Measurements from ENCODE around the gene MEA1. TPM values are rescaled to one million over a fixed set of nuclear protein-coding genes. Genes with fewer than 3 reads are reported as not detected.

MEA1 gene
- total and polyA plus RNA-seq, 5 donors from 2014 or later, result 27.6 to 121 (median 76.1) TPM

- no peak overlapping the region for H3K27ac ChIP-seq (ENCODE audit: insufficient read depth, low read length, poor library complexity, severe bottlenecking)
- H3K9me3 Mint-ChIP-seq, result no peaks in the 10 kb centered on the region
- H3K4me1 ChIP-seq (ENCODE audit: control insufficient read depth, insufficient read depth, low read length, poor library complexity, severe bottlenecking), result no peaks in the 10 kb centered on the region
- H3K36me3 Mint-ChIP-seq, result peaks cover 35% of the 10 kb centered on the region
- H3K27ac Mint-ChIP-seq, result peak overlapping the region in 1 of 3 donors; percentile 86
- no peak for DNase-seq
- H3K36me3 ChIP-seq (ENCODE audit: control insufficient read depth, insufficient read depth, low read length), result peaks cover 34% of the 10 kb centered on the region
- H3K4me3 ChIP-seq (ENCODE audit: low read depth, low read length), result no peak overlapping the region
- ATAC-seq (ENCODE audit: low read depth in 2 of 2), result no peak
- H3K27me3 Mint-ChIP-seq, result no peaks in the 10 kb centered on the region
- no peak overlapping the region for H3K4me3 Mint-ChIP-seq
- H3K4me1 Mint-ChIP-seq, result peaks cover 0 to 7% (median 1%) of the 10 kb centered on the region in 4 donors
- no peaks in the 10 kb centered on the region for H3K27me3 ChIP-seq (ENCODE audit: control insufficient read depth, insufficient read depth, low read length)
- H3K9me3 ChIP-seq (ENCODE audit: control insufficient read depth in 2 of 2, low read length in 2 of 2), result no peaks in the 10 kb centered on the region
Measured at GRCh38 chr6:43037197-43037596, 23.5 kb upstream of the MEA1 start.

GRCh38 chr6:43036712-43037111, 23.0 kb upstream of the MEA1 start:
- peaks cover 0 to 5% (median 1%) of the 10 kb centered on the region in 4 donors for H3K4me1 Mint-ChIP-seq
- peaks cover 36% of the 10 kb centered on the region for H3K36me3 Mint-ChIP-seq
- H3K4me3 Mint-ChIP-seq, result no peak overlapping the region
- DNase-seq (no peak), ATAC-seq (ENCODE audit: low read depth in 2 of 2) (no peak)
- H3K27me3 Mint-ChIP-seq, result no peaks in the 10 kb centered on the region
- Histone ChIP-seq H3K4me1 (ENCODE audit: control insufficient read depth, insufficient read depth, low read length, poor library complexity, severe bottlenecking) (no peaks in the 10 kb centered on the region), H3K4me3 (ENCODE audit: low read depth, low read length) (no peak overlapping the region), H3K27ac (ENCODE audit: insufficient read depth, low read length, poor library complexity, severe bottlenecking) (no peak overlapping the region), H3K36me3 (ENCODE audit: control insufficient read depth, insufficient read depth, low read length) (peaks cover 35% of the 10 kb centered on the region), H3K9me3 (ENCODE audit: control insufficient read depth in 2 of 2, low read length in 2 of 2) (no peaks in the 10 kb centered on the region), H3K27me3 (ENCODE audit: control insufficient read depth, insufficient read depth, low read length) (no peaks in the 10 kb centered on the region)
- H3K27ac Mint-ChIP-seq, result no peak overlapping the region
- H3K9me3 Mint-ChIP-seq, result no peaks in the 10 kb centered on the region

GRCh38 chr6:43035495-43036194, 21.9 kb upstream of the MEA1 start:
- Mint-ChIP-seq H3K36me3 (peaks cover 34% of the 10 kb centered on the region), H3K4me1 (peaks cover 0 to 5% (median 1%) of the 10 kb centered on the region in 4 donors), H3K27ac (no peak overlapping the region), H3K27me3 (no peaks in the 10 kb centered on the region), H3K4me3 (no peak overlapping the region), H3K9me3 (no peaks in the 10 kb centered on the region)
- DNase-seq (no peak), ATAC-seq (ENCODE audit: low read depth in 2 of 2) (no peak)
- Histone ChIP-seq H3K4me3 (ENCODE audit: low read depth, low read length) (no peak overlapping the region), H3K36me3 (ENCODE audit: control insufficient read depth, insufficient read depth, low read length) (peaks cover 36% of the 10 kb centered on the region), H3K27ac (ENCODE audit: insufficient read depth, low read length, poor library complexity, severe bottlenecking) (no peak overlapping the region), H3K27me3 (ENCODE audit: control insufficient read depth, insufficient read depth, low read length) (no peaks in the 10 kb centered on the region), H3K4me1 (ENCODE audit: control insufficient read depth, insufficient read depth, low read length, poor library complexity, severe bottlenecking) (no peaks in the 10 kb centered on the region), H3K9me3 (ENCODE audit: control insufficient read depth in 2 of 2, low read length in 2 of 2) (no peaks in the 10 kb centered on the region)

- DNase-seq, result no peak
- H3K27me3 ChIP-seq (ENCODE audit: control insufficient read depth, insufficient read depth, low read length), result no peaks in the 10 kb centered on the region
- H3K27ac ChIP-seq (ENCODE audit: insufficient read depth, low read length, poor library complexity, severe bottlenecking), result no peak overlapping the region
- Mint-ChIP-seq H3K27ac (peak overlapping the region in 2 of 3 donors; percentile 48 to 59), H3K36me3 (peaks cover 39% of the 10 kb centered on the region), H3K4me1 (peaks cover 0 to 5% (median 1%) of the 10 kb centered on the region in 4 donors), H3K4me3 (no peak overlapping the region), H3K9me3 (no peaks in the 10 kb centered on the region), H3K27me3 (no peaks in the 10 kb centered on the region)
- peaks cover 39% of the 10 kb centered on the region for H3K36me3 ChIP-seq (ENCODE audit: control insufficient read depth, insufficient read depth, low read length)
- no peak overlapping the region for H3K4me3 ChIP-seq (ENCODE audit: low read depth, low read length)
- no peak for ATAC-seq (ENCODE audit: low read depth in 2 of 2)
- no peaks in the 10 kb centered on the region for H3K9me3 ChIP-seq (ENCODE audit: control insufficient read depth in 2 of 2, low read length in 2 of 2)
- no peaks in the 10 kb centered on the region for H3K4me1 ChIP-seq (ENCODE audit: control insufficient read depth, insufficient read depth, low read length, poor library complexity, severe bottlenecking)
Measured at GRCh38 chr6:43034190-43034525, 20.4 kb upstream of the MEA1 start.

GRCh38 chr6:43033496-43034189, 19.9 kb upstream of the MEA1 start:
- Mint-ChIP-seq H3K9me3 (no peaks in the 10 kb centered on the region), H3K36me3 (peaks cover 36% of the 10 kb centered on the region), H3K4me1 (peaks cover 0 to 5% (median 1%) of the 10 kb centered on the region in 4 donors), H3K27ac (peak overlapping the region; percentile 18 to 59 (median 35)), H3K27me3 (no peaks in the 10 kb centered on the region), H3K4me3 (no peak overlapping the region)
- H3K27me3 ChIP-seq (ENCODE audit: control insufficient read depth, insufficient read depth, low read length), result no peaks in the 10 kb centered on the region
- DNase-seq (no peak), ATAC-seq (ENCODE audit: low read depth in 2 of 2) (no peak)
- H3K36me3 ChIP-seq (ENCODE audit: control insufficient read depth, insufficient read depth, low read length), result peaks cover 40% of the 10 kb centered on the region
- no peaks in the 10 kb centered on the region for H3K4me1 ChIP-seq (ENCODE audit: control insufficient read depth, insufficient read depth, low read length, poor library complexity, severe bottlenecking)
- H3K27ac ChIP-seq (ENCODE audit: insufficient read depth, low read length, poor library complexity, severe bottlenecking), result no peak overlapping the region
- no peaks in the 10 kb centered on the region for H3K9me3 ChIP-seq (ENCODE audit: control insufficient read depth in 2 of 2, low read length in 2 of 2)
- no peak overlapping the region for H3K4me3 ChIP-seq (ENCODE audit: low read depth, low read length)

GRCh38 chr6:43032326-43032725, 18.6 kb upstream of the MEA1 start:
- Mint-ChIP-seq H3K4me1 (peaks cover 0 to 5% (median 1%) of the 10 kb centered on the region in 4 donors), H3K27ac (no peak overlapping the region), H3K4me3 (no peak overlapping the region), H3K27me3 (no peaks in the 10 kb centered on the region), H3K36me3 (peaks cover 30% of the 10 kb centered on the region), H3K9me3 (no peaks in the 10 kb centered on the region)
- Histone ChIP-seq H3K9me3 (ENCODE audit: control insufficient read depth in 2 of 2, low read length in 2 of 2) (no peaks in the 10 kb centered on the region), H3K4me1 (ENCODE audit: control insufficient read depth, insufficient read depth, low read length, poor library complexity, severe bottlenecking) (no peaks in the 10 kb centered on the region), H3K27ac (ENCODE audit: insufficient read depth, low read length, poor library complexity, severe bottlenecking) (no peak overlapping the region), H3K27me3 (ENCODE audit: control insufficient read depth, insufficient read depth, low read length) (no peaks in the 10 kb centered on the region), H3K36me3 (ENCODE audit: control insufficient read depth, insufficient read depth, low read length) (peaks cover 44% of the 10 kb centered on the region), H3K4me3 (ENCODE audit: low read depth, low read length) (no peak overlapping the region)
- no peak for DNase-seq
- ATAC-seq (ENCODE audit: low read depth in 2 of 2), result no peak

GRCh38 chr6:43029120-43029519, 15.4 kb upstream of the MEA1 start:
- H3K4me3 ChIP-seq (ENCODE audit: low read depth, low read length), result no peak overlapping the region
- Mint-ChIP-seq H3K27me3 (no peaks in the 10 kb centered on the region), H3K9me3 (no peaks in the 10 kb centered on the region), H3K36me3 (peaks cover 38% of the 10 kb centered on the region), H3K4me3 (peak overlapping the region in 1 of 4 donors; percentile 32), H3K4me1 (peaks cover 5 to 12% (median 8%) of the 10 kb centered on the region in 4 donors), H3K27ac (no peak overlapping the region)
- ATAC-seq (ENCODE audit: low read depth in 2 of 2), result no peak
- no peaks in the 10 kb centered on the region for H3K27me3 ChIP-seq (ENCODE audit: control insufficient read depth, insufficient read depth, low read length)
- no peak for DNase-seq
- H3K4me1 ChIP-seq (ENCODE audit: control insufficient read depth, insufficient read depth, low read length, poor library complexity, severe bottlenecking), result no peaks in the 10 kb centered on the region
- H3K27ac ChIP-seq (ENCODE audit: insufficient read depth, low read length, poor library complexity, severe bottlenecking), result no peak overlapping the region
- peaks cover 62% of the 10 kb centered on the region for H3K36me3 ChIP-seq (ENCODE audit: control insufficient read depth, insufficient read depth, low read length)
- no peaks in the 10 kb centered on the region for H3K9me3 ChIP-seq (ENCODE audit: control insufficient read depth in 2 of 2, low read length in 2 of 2)

GRCh38 chr6:43026365-43026764, 12.6 kb upstream of the MEA1 start:
- no peaks in the 10 kb centered on the region for H3K27me3 Mint-ChIP-seq
- no peak overlapping the region for H3K27ac Mint-ChIP-seq
- peaks cover 29% of the 10 kb centered on the region for H3K36me3 Mint-ChIP-seq
- Histone ChIP-seq H3K4me3 (ENCODE audit: low read depth, low read length) (no peak overlapping the region), H3K36me3 (ENCODE audit: control insufficient read depth, insufficient read depth, low read length) (peaks cover 54% of the 10 kb centered on the region), H3K27me3 (ENCODE audit: control insufficient read depth, insufficient read depth, low read length) (no peaks in the 10 kb centered on the region), H3K4me1 (ENCODE audit: control insufficient read depth, insufficient read depth, low read length, poor library complexity, severe bottlenecking) (peaks cover 10% of the 10 kb centered on the region), H3K9me3 (ENCODE audit: control insufficient read depth in 2 of 2, low read length in 2 of 2) (no peaks in the 10 kb centered on the region), H3K27ac (ENCODE audit: insufficient read depth, low read length, poor library complexity, severe bottlenecking) (no peak overlapping the region)
- H3K4me1 Mint-ChIP-seq, result peaks cover 6 to 27% (median 10%) of the 10 kb centered on the region in 4 donors
- peak overlapping the region in 1 of 4 donors; percentile 38 for H3K4me3 Mint-ChIP-seq
- ATAC-seq (ENCODE audit: low read depth in 2 of 2) (no peak), DNase-seq (no peak)
- H3K9me3 Mint-ChIP-seq, result no peaks in the 10 kb centered on the region

All from CD4-positive, CD25-positive, alpha-beta regulatory T cell (primary cell).